Body of pancreas (tissue), 4 donors: ENCODE data around the gene KIAA0319L. TPM values are rescaled to one million over a fixed set of nuclear protein-coding genes. Genes with fewer than 3 reads are reported as not detected.
A peak's percentile ranks its signal among the peaks of the same experiment; 100 is the strongest.
"Not testable (repeated sequence)": the region's sequence is repeated elsewhere in the genome, so short reads cannot be mapped to it uniquely, and the experiment has no call there.

Experiments used
- ATAC-seq: fragments of 150-250 bp; one replicate; pipeline ENCODE4 v1.9.1; 2016
- DNase-seq, 4 donors: peaks; one replicate each; pipeline ENCODE4 v3.0.0-alpha.2; 2019
- H3K27ac ChIP-seq, 4 donors: fragments of 200-600 bp; sonication (generic); 1 replicate in 3 of 4; 2 replicates in 1 of 4; pipeline versions ENCODE4 v1.5.1 to v1.6.1; 2016 to 2019; ENCODE audit warnings: mild to moderate bottlenecking in 1 of 4, mixed read lengths in 1 of 4, moderate library complexity in 1 of 4
- H3K27me3 ChIP-seq, 2 donors: fragments of 200-600 bp; sonication (generic); one replicate each; pipeline ENCODE4 v1.6.0; 2016; ENCODE audit warnings: mild to moderate bottlenecking in 1 of 2
- H3K36me3 ChIP-seq, 2 donors: fragments of 200-600 bp; sonication (generic); replicated peaks in 1 of 2; 2 replicates each; pipeline ENCODE4 v1.5.1; 2016; ENCODE audit warnings: low read depth in 2 of 2; ENCODE audit not compliant: insufficient read depth in 1 of 2
- H3K4me1 ChIP-seq: fragments of 200-600 bp; sonication (generic); one replicate; pipeline ENCODE4 v1.6.0; 2016
- H3K4me3 ChIP-seq, 2 donors: fragments of 200-600 bp; sonication (generic); 1 replicate in 1 of 2; 2 replicates in 1 of 2; pipeline ENCODE4 v1.5.1; 2016 to 2019
- H3K9me3 ChIP-seq, 3 donors: fragments of 200-600 bp; sonication (generic); 1 replicate in 2 of 3; 2 replicates in 1 of 3; pipeline ENCODE4 v1.5.1; 2016
- CTCF ChIP-seq, 7 experiments: fragments of 450-650 bp in 4 of 7; fragments of 200-600 bp in 3 of 7; sonication (generic) in 3 of 7; IDR thresholded peaks; one replicate each; pipeline ENCODE4 v1.5.1; 2016 to 2019; ENCODE audit warnings: antibody characterized with exemption in 7 of 7
- POLR2A ChIP-seq, 3 donors: fragments of 450-650 bp; IDR thresholded peaks; one replicate each; pipeline ENCODE4 v1.6.1; 2016; ENCODE audit warnings: antibody characterized with exemption in 3 of 3, mild to moderate bottlenecking in 2 of 3
- WGBS, 2 donors: methylation state at CpG; one replicate each; pipeline ENCODE4 v1.1.5; 2017; 5-methylcytosine and 5-hydroxymethylcytosine counted together
- intact Hi-C: fragments of 100-400 bp; cut with DNase I; formaldehyde crosslinking; loops from one replicate; pipeline ENCODE4 v1.15.1; 2023
- total RNA-seq, 2 donors: library from RNA; depleted of rRNA; stranded (reverse); fragments of >200 nt; gene quantifications; one replicate each; pipeline ENCODE4 v1.1.0, GENCODE V29; 2016

The KIAA0319L gene
- total RNA-seq, 2 donors from 2014 or later: 61.0 to 74.5 TPM

GRCh38 chr1:35585281-35585680 lies 28.1 kb upstream of the KIAA0319L start:
- DNase-seq (no peak), ATAC-seq (no peak)
- no peak overlapping the region for H3K4me3 ChIP-seq
- no peaks in the 10 kb centered on the region for H3K4me1 ChIP-seq
- no peaks in the 10 kb centered on the region for H3K27me3 ChIP-seq
- H3K27ac ChIP-seq: no peak overlapping the region
- intact Hi-C loops: no loop called here
- WGBS, 2 donors: 74 to 84% methylated on average over 3 of the region's 3 CpGs
- no peaks in the 10 kb centered on the region for H3K9me3 ChIP-seq
- no peak for TF ChIP-seq CTCF (IDR thresholded peaks at IDR 0.05)
- no peak for TF ChIP-seq POLR2A (IDR thresholded peaks at IDR 0.05)
- no peaks in the 10 kb centered on the region for H3K36me3 ChIP-seq

- H3K27me3 ChIP-seq, DNase-seq, H3K4me1 ChIP-seq, ATAC-seq, H3K4me3 ChIP-seq, intact Hi-C loops, H3K27ac ChIP-seq, H3K36me3 ChIP-seq, H3K9me3 ChIP-seq: not testable (repeated sequence)
- 90 to 95% methylated on average over 9 of the region's 9 CpGs for WGBS, 2 donors
These were observed 24.4 kb upstream of the KIAA0319L start for GRCh38 chr1:35581621-35582020.

GRCh38 chr1:35580949-35581388 lies 23.8 kb upstream of the KIAA0319L start:
- no peaks in the 10 kb centered on the region for H3K27me3 ChIP-seq
- no peak for TF ChIP-seq POLR2A (IDR thresholded peaks at IDR 0.05)
- no peak for TF ChIP-seq CTCF (IDR thresholded peaks at IDR 0.05)
- no peaks in the 10 kb centered on the region for H3K9me3 ChIP-seq
- 60 to 68% methylated on average over 4 of the region's 4 CpGs for WGBS, 2 donors
- DNase-seq: no peak
- intact Hi-C loops: no loop called here
- ATAC-seq: no peak
- H3K36me3 ChIP-seq: no peaks in the 10 kb centered on the region
- H3K4me1 ChIP-seq: no peaks in the 10 kb centered on the region
- no peak overlapping the region for H3K4me3 ChIP-seq
- H3K27ac ChIP-seq: no peak overlapping the region

- H3K27ac ChIP-seq: no peak overlapping the region
- H3K9me3 ChIP-seq: no peaks in the 10 kb centered on the region
- no peaks in the 10 kb centered on the region for H3K36me3 ChIP-seq
- peak in 2 of 4 donors; percentile 36 to 48 for DNase-seq
- no peaks in the 10 kb centered on the region for H3K27me3 ChIP-seq
- intact Hi-C loops: no loop called here
- TF ChIP-seq POLR2A (IDR thresholded peaks at IDR 0.05): no peak
- no peak for TF ChIP-seq CTCF (IDR thresholded peaks at IDR 0.05)
- WGBS, 2 donors: 28 to 47% methylated on average over 11 to 70 of the region's 70 CpGs
- peaks cover 13% of the 10 kb centered on the region for H3K4me1 ChIP-seq
- peak; percentile 40 for ATAC-seq
- H3K4me3 ChIP-seq: no peak overlapping the region
These were observed 20.1 kb upstream of the KIAA0319L start for GRCh38 chr1:35577071-35577998.

- ATAC-seq, DNase-seq, intact Hi-C loops, H3K27ac ChIP-seq, H3K9me3 ChIP-seq, H3K27me3 ChIP-seq, H3K36me3 ChIP-seq, H3K4me3 ChIP-seq: not testable (repeated sequence)
- peaks cover 13% of the 10 kb centered on the region for H3K4me1 ChIP-seq
- 20% methylated on average over 37 of the region's 37 CpGs; no CpG with 5 or more reads in 1 of the 2 donors for WGBS, 2 donors
These were observed 19.5 kb upstream of the KIAA0319L start for GRCh38 chr1:35576766-35577070.
